CD4-positive, alpha-beta T cell treated with Interleukin-15 for 4 hours (primary cell): ENCODE results near the gene CHAD.
A peak's percentile ranks its signal among the peaks of the same experiment; 100 is the strongest.
"Not testable (repeated sequence)": the region's sequence is repeated elsewhere in the genome, so short reads cannot be mapped to it uniquely, and the experiment has no call there.

Source experiments
- DNase-seq: peaks from one replicate; pipeline ENCODE4 v3.0.0-alpha.2; 2020; ENCODE audit warnings: low spot score

CHAD gene

GRCh38 chr17:50429793-50430192, 38.9 kb downstream of the CHAD start:
- no peak for DNase-seq

GRCh38 chr17:50428831-50429424, 39.8 kb downstream of the CHAD start:
- no peak for DNase-seq

GRCh38 chr17:50428126-50428525, 40.6 kb downstream of the CHAD start:
- DNase-seq = not testable (repeated sequence)

- peak; percentile 16 for DNase-seq
Measured at GRCh38 chr17:50426814-50427787, 41.6 kb downstream of the CHAD start.

- no peak for DNase-seq
Measured at GRCh38 chr17:50426472-50426782, 42.3 kb downstream of the CHAD start.

GRCh38 chr17:50425682-50426471, 42.8 kb downstream of the CHAD start, which contains the start of gene ACSF2:
ACSF2 (plus strand) TSS chr17:50426218; CDS start chr17:50426262, 44 bp downstream.
- peak; percentile 68 for DNase-seq

- no peak for DNase-seq
Measured at GRCh38 chr17:50424996-50425681, 43.5 kb downstream of the CHAD start.

GRCh38 chr17:50424246-50424995, 44.3 kb downstream of the CHAD start:
- no peak for DNase-seq

- no peak for DNase-seq
Measured at GRCh38 chr17:50423553-50424159, 45.0 kb downstream of the CHAD start.

- no peak for DNase-seq
Measured at GRCh38 chr17:50422738-50423137, 45.9 kb downstream of the CHAD start.

- DNase-seq = peak; percentile 5
Measured at GRCh38 chr17:50421308-50422051, 47.2 kb downstream of the CHAD start.

- no peak for DNase-seq
Measured at GRCh38 chr17:50420419-50421112, 48.1 kb downstream of the CHAD start.

GRCh38 chr17:50419577-50419976, 49.1 kb downstream of the CHAD start:
- DNase-seq = not testable (repeated sequence)

GRCh38 chr17:50414808-50415207, 53.9 kb downstream of the CHAD start:
- DNase-seq = no peak
